GM19328 (cell line): ENCODE data around the gene ZNF285.
"Not testable (repeated sequence)": the region's sequence is repeated elsewhere in the genome, so short reads cannot be mapped to it uniquely, and the experiment has no call there.

Experiments
- ATAC-seq: cut with Tn5 transposase; IDR thresholded peaks from one replicate; pipeline ENCODE4 v1.9.1; 2021; ENCODE audit warnings: mild to moderate bottlenecking, moderate library complexity; ENCODE audit not compliant: unreplicated experiment

The ZNF285 gene

DNA sequence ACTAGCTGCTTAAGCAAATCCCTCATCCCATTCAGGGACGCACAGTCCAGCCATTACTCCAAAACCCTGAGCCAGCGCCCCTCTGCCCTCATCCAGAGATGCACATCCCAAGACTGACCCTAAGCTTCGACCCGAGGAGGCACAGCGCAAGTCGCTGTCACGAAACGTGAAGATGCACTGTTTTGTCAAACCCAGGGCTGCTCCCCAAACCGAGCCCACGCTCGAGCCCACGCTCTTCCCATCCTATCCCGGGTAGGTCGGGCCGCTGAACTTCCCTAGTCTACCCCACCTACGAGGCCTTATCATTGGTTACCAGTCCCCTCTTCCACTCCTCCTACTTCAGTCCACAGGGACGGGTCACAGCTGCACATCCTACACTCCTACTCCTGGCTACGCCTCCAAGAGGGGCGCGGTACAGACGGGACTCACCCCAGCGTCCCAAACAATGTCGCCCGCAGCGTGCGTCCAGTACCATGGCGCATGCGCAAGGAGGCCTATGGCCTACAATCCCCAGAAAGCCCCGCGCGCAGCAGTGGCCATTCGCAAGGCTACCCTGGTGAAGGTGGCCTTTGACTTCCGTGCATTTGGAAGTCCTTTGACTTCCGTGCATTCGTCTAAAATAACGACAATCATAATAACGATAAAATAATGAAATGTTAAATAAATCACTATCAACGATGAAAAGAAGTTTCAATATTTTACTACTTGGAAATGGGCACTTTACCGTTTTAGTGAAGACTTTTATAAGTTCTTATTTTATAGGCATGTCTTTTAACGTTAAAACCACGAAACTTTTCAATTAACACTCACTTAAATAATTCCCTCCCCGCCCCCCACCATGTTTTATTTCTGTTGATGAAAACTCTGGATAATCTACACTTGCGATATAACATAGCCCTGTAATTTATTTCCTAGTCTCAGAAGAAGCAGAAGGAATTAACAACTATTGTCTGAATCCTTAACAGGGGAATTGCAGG, at the start of gene ZNF285:
TSS of gene ZNF285 (minus strand) at position 470 of the 977 bp plus-strand sequence. CDS start 4,395 bp downstream, outside the sequence.
- ATAC-seq, result no peak

DNA sequence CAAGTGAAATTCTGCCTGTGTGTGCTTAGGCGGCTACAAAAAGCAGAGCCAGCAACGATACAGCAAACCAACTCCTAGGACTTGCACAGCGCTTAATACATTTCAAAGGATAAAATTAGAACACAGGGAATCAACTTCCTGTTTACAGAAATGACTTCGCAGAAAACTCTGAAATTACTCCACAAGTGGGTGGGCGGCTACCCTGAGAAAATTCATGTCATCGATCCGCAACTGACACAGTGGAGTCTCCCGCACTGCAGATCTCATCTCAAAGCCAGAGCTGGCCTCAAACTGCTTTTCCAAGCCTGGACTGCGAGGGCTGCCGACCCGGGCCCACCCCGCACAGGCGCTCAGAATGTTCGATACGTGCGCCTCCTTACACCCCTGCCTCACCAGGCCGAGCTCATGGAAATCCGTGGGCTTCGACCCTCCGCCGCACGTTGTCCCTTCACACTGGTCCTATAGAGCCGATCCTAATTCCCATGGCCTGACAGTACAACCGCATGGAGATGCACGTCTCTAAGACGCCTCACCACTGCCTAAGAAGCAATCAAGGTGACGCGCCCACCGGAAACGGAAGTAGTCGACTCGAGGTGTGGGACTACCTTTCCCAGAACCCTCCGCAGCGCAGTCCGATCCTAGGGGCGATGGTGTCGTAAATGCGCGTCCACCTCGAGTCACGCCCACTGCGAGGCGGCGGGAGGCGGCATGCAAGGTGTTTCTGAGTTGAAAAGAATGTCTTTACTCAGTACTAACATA, 46.7 kb upstream of the ZNF285 start, which contains the start of gene ZNF229:
TSS of gene ZNF229 (minus strand) at position 557 of the 759 bp plus-strand sequence. CDS start 5,625 bp downstream, outside the sequence.
- ATAC-seq, result no peak

DNA sequence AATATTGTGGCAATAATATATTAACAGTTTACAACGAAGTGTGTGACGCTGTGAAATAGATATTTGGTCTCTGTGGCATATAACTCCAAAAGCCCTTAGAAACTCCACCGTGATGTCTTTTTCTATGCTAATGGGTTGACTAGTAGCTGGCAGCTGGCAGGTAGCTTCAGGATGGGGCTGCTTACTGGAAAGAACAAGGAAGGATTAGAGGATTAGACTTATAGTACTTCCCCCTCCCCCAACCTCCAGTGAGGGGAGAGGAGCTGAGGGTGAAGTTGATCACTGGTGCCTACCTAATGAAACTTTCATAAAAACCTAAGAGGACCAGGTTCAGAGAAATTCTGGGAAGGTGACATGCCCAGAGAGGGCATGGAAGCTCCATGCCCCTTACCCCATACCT, 37.0 kb upstream of the ZNF285 start:
- ATAC-seq, result no peak

DNA sequence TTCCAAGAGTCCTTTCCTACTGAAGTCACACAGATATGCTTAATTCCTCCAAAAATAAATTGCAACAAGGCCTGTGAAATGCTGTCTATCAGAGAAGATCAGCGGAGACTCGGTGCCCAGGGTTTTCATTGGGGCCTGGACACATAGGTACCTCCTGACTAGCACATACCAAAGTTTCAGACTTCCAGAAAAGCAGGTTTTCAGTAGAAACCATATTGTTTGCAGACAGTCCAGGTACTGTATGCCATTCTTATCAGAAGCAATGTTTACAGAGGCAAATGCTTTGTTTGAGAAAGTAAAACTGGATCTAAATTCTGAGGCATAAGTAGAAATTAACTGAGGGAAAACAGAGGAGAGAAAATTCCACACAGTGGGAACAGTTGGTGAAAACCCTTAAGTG, 34.0 kb upstream of the ZNF285 start:
- ATAC-seq, result no peak

DNA sequence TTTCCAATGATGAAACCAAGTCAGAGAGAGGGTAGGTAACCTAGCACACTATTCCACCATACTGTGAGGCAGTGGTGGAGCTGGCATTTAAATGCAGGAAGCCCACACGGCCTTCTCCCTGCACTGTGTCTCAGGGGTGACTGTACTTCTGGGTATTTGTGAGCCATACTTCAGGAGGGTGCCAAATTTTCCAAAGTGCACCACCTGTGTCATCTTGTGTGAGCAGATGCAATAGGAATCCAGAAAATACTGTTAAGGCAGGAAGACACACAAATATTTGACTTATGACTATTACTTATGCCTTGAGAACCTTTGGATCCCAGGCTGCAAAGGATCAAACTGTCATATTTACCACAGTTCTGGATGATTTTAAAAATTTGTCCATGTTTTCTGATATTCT, 29.5 kb upstream of the ZNF285 start:
- ATAC-seq, result no peak

GRCh38 chr19:44415553-44415952, 14.1 kb upstream of the ZNF285 start:
- not testable (repeated sequence) for ATAC-seq

GRCh38 chr19:44389268-44389667, 12.1 kb downstream of the ZNF285 start:
- ATAC-seq, result not testable (repeated sequence)

- no peak for ATAC-seq
Observed at GRCh38 chr19:44374789-44375188, 26.6 kb downstream of the ZNF285 start.

DNA sequence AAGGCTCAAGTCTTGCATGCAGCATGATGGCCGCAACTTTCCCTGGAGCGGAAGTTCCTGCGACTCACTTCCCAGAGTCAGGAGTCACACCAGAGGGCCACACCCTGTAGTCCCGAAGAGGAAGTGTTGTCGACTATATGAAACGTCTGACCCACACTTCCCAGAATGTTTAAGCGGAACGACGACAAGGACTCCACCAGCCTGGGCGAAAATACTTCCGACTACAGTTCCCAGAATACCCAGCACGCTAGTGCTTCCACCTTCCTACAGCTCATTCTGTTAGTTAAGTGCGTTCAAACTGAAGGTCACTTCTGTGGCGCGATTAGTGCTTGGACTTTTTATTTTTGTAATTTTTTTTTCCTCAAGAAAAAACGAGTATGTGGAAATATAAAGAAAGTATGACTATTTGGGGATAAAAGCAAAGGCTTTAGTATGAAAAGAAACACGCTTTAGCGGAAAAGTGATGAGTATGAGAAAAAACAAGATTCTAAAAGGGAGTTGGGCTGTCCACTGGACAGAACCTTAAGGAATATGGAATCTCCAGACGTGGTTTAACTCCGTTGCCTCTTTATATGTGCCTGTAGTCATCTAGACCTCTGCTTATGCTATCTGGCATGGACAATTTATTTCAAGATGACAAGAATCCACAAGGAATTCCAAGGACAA, 29.5 kb downstream of the ZNF285 start:
- no peak for ATAC-seq

GRCh38 chr19:44367024-44367423, 34.4 kb downstream of the ZNF285 start:
- ATAC-seq, result no peak

DNA sequence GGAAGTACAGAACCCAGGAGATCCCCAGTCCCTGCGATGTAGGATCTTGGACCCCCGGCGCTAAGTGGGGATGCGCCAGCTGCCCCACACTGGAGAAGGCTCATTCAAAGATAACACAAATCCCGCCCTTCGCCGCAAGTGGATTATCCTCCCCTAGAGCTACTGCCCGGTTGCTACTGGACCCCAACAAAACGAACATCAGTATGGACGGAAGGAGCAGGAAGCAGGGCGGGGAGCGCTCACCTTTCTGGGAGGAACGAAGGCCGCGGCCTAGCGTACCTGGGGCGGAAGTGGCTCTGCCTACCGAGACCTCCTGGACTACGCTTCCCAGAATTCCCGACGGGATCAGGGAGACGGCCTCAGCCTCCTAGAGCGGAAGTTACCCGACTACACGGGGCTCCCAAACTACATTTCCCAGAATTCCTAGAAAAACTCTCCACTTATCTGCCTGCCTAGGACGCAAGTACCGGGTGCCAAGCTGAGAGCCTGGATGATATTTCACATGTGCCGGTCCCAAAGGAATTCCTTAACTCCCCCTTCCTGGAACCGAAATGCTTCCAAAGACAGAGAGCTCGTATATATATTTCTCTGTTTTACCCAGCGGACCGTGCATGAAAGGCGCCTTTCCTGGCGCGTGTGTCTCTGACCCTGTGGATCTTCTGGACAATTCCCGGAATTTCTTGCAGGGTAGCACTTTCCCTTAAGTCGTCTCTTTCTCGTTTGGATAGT, 44.9 kb downstream of the ZNF285 start, which contains the start of gene ZNF112:
TSS of gene ZNF112 (minus strand) at position 298 of the 729 bp plus-strand sequence. CDS start 16,141 bp downstream, outside the sequence.
- no peak for ATAC-seq

DNA sequence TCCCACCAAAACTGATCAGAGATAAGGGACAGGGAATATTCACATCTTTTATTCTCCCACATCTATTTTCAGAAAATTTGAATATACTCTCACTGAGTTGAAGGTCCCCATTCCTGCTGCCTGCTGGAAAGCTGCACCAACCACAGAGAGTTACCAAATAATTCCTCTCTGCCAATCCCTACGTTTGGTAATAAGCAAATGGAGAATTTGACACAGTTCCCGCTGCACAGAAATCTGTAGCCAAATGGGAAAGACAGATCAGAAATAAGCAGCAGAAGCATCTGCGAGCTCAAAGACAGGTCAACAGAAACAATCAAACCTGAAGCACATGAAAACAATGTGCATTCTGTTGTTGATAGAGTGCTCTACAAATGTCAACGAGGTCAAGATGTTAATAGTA, 54.9 kb downstream of the ZNF285 start:
- no peak for ATAC-seq

DNA sequence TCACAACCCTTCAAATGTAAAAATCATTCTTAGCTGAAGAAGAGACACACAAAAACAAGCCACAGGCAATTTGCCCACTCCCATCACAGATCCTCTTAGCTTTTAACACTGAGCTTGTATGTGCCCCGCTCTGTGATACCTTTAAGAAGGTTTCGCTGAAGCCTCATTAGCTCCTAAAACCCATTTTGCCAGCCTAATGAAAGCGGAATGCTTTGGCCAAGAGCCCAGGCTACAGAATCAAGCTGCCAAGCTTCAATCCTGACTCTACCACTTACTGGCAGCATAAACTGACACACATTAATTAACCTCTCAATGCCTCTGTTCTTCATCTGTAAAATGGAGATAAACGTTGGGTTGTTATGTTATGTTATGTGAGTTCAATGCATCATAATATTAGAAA, 55.4 kb downstream of the ZNF285 start:
- no peak for ATAC-seq

DNA sequence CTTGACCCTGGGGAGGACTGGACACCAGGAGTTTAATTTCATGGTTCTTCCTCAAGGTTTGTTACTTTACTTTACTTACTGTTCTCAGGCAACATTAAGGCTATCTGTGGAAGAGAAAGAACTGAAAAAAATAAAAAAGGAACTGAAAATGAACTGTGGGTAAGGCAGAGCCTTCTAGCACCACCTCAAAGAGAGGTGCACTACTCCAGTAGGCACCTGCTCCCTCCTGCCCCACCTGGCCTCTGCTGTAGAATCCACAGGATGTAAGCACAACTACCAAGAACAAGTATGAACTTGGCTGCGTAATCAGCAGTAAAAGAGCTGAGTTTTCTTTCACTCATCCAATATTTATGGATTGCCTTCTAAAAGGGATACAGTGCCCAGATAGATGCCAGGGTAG, 57.2 kb downstream of the ZNF285 start:
- no peak for ATAC-seq

DNA sequence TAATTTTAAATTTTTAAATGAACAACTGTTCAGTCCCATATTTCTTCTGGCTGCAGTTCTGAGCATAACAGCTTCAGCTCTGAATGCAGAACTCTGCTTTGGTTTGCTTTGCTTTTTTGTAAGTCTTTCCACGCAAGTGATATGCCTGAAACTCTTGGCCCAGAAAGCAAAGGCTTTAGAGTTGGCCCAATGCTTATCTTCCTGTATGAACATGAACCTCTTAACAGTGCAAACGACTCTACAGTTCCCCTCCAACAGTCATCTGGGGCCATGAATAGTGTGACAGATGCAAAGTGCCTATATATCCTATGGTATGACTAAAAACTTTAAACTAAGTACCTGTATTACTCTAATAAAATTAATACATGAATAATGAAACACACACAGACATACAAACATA, 59.6 kb downstream of the ZNF285 start:
- no peak for ATAC-seq

DNA sequence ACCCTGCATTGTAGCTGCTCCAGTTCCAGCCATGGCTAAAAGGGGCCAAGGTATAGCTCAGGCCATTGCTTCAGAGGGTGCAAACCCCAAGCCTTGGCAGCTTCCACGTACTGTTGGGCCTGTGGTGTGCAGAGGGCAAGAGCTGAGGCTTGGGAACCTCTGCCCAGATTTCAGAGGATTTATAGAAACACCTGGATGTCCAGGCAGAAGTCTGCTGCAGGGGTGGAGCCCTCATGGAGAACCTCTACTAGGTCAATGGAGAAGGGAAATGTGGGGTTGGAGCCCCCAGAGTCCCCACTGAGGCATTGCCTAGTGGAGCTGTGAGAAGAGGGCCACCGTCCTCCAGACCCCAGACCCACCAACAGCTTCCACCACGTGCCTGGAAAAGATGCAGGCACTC, 66.8 kb downstream of the ZNF285 start:
- not testable (repeated sequence) for ATAC-seq
